ENCODE measurements around the gene INO80.
A peak's percentile ranks its signal among the peaks of the same experiment; 100 is the strongest.
"Not testable (repeated sequence)": the region's sequence is repeated elsewhere in the genome, so short reads cannot be mapped to it uniquely, and the experiment has no call there.

The INO80 gene

DNA sequence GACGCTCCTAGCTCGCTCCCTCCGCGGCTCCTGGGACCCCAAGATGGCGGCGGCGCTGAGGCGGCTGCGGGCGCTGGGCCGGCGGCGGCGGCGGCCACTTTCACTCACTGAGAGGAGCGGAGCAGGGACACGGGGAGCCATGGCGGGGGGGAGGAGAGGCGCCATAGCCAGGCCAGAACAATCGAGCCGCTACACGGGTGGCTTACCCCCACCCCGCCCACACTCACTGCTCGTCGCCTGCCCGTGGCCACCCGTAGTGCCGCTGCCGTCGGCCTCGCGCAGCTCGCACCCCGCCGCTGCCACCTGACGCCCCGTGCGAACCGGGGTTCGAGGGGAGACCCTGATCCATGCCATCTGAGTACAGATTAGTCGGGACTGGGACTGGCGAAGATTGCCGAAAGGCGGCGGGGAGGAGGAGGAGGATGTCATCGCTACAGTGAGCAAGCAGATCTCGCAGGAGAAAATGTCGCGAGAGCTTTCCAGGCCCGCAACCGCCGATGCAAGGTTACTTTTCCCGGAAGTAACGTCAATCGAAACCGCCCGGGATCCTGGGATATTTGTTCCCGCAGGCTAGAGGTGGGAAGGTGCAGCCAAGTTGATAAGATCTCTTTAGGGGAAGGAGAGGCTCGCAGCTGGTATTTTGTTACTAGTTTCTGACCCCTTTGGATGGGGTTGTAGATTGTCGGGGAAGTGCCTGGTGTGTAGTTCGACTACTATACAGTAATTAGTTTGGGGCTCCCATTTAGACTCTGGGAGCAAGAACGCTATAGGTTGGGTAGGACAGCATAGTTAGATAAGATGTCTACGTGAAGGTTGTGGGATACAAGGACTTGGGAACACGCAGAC lies at the start of gene INO80:
Gene INO80 (minus strand): TSS at position 165 of the 846 bp plus-strand sequence. CDS start 19,970 bp downstream, outside the sequence.
- peak; percentile 97 for DNase-seq

DNA sequence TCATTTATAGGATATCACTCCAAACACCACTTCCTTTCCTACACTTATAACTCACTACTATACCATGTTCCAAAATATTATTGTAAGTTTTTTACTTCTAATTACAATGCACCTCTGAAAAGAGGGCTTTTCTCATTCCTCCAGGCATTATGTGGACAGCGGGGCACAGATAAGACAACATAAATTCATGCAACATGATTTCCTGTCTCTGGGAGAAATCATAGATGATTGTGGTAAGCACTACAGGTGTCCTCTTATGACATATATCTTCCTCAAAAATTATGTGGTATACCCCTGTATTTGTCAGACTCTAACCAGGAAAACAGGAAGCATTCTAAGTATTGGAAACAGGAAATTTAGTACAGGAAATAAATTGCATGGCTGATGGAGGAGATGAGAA lies 45.7 kb upstream of the INO80 start:
- DNase-seq, result no peak

DNA sequence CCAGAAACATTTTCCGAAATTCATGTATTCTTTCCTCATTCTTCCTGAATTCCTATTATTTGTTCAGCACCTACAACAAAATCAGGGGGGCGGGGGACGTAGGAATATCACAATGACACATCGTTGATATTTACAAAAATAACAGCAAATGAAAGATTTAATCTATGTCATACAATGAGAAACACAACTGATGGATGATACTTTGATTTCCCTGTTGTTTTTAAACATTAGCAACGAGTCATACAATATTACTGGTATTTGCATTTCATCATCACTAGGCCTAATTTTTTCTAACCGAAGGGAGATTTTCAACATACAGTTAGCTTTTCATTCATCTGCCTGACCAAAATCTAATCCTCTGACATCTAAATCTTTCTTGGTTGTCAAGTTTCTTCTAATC lies 45.3 kb upstream of the INO80 start:
- DNase-seq, result no peak

- no peak for DNase-seq
These were observed 44.7 kb upstream of the INO80 start for GRCh38 chr15:41160639-41161315.

DNA sequence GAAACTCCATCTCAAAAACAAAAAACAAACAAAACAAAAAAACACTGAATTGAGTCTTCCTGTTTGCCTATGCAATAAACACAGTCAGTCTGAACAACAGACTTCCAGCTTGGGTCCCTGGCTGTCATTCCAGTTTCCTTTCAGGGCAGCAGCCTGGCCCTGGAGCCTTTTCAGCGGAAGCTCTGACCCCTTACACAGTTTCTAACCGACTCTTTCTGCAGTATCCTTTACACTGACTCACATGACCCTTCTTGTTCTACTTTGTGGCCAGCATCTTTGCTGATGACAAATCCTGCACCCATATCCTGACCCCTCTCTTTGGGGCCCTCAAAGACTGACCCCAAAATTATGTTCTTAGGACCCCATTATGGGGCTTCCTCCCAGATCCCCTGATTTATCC lies 38.3 kb upstream of the INO80 start:
- DNase-seq, result no peak

DNA sequence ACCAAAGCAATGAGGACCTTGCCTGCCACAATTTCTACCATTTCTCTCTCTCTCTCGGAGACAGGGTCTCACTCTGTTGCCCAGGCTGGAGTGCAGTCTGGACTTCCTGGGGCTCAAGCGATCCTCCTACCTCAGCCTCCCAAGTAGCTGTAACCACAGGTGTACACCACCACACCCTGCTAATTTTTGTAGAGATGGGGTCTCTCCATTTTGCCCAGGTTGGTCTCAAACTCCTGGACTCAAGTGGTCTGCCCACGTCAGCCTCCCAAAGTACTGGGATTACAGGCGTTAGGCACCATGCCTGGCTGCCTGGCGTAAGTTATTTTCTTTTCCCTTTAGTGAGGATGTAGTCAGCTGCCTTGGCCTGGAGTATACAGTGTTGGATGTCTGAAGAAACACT lies 37.7 kb upstream of the INO80 start:
- no peak for DNase-seq

DNA sequence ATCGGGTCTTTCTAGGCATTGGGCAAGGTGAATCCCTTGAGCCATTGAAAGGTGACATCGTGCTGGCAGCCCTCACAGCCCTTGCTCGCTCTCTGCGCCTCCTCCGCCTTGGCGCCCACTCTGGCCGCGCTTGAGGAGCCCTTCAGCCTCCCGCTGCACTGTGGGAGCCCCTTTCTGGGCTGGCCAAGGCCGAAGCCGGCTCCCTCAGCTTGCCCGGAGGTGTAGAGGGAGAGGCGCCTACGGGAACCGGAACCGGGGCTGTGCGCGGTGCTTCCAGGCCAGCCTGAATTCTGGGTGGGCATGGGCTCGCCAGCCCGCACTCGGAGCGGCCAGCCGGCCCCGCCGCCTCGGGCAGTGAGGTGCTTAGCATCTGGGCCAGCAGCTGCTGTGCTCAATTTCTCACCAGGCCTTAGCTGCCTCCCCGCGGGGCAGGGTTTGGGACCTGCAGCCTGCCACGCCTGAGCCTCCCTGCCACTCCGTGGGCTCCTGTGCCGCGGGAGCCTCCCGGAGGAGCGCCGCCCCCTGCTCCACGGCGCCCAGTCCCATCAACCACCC lies 35.4 kb upstream of the INO80 start:
- no peak for DNase-seq

DNA sequence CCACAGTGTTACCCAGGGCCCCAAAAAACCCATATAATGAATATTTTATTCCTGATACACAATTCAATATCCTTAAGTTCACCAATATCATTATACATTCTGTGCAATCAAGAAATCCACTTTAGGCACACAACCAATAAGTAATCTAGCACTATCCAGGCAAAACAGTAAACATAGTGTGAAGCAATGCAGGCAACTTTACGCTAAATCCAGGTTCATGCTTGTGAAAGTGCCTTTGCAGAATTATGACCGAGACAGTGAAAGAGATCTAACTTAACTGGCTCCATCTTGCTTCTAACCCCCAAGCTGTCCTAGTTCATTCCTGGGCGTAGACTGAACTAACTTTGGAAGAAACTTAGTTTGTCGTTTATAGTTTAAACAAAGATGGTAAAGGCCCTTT lies 34.2 kb upstream of the INO80 start:
- DNase-seq, result no peak

GRCh38 chr15:41148065-41148464 lies 32.0 kb upstream of the INO80 start:
- no peak for DNase-seq

DNA sequence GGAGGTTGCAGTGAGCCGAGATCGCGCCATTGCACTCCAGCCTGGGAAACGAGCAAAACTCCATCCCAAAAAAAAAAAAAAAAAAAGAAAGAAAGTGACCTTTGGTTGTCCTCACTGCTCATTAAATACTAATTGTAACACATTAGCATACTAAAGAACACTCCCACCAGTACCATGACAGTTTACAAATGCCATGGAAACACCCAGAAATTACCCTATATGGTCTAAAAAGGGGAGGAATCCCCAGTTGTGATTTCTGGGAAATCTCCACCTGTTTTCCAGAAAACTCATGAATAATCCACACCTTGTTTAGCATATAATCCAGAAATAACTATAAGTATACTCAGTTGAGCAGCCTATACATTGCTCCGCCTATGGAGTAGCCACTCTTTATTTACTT lies 23.5 kb upstream of the INO80 start:
- DNase-seq, result no peak

GRCh38 chr15:41139112-41139511 lies 23.0 kb upstream of the INO80 start:
- not testable (repeated sequence) for DNase-seq

- not testable (repeated sequence) for DNase-seq
These were observed 19.5 kb upstream of the INO80 start for GRCh38 chr15:41135580-41135979.

DNA sequence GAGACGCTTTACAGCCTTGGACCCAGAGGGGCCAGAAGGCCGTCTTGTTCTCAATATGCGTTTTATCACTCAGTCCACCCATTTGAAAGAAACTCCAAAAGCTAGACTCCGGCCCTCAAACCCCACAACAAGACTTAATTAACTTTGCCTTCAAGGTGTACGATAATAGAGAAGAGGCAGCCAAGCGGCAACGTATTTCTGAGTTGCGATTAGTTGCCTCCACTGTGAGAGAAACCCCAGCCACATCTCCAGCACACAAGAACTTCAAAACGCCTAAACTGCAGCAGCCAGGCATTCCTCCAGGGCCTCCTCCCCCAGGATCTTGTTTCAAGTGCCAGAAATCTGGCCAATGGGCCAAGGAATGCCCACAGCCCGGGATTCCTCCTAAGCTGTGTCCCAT lies 17.4 kb upstream of the INO80 start:
- DNase-seq, result no peak

GRCh38 chr15:41132094-41132493 lies 16.0 kb upstream of the INO80 start:
- DNase-seq, result not testable (repeated sequence)

- no peak for DNase-seq
These were observed 12.3 kb upstream of the INO80 start for GRCh38 chr15:41128174-41128902.

GRCh38 chr15:41125931-41126642 lies 10.0 kb upstream of the INO80 start:
- no peak for DNase-seq

GRCh38 chr15:41125063-41125669 lies 9.1 kb upstream of the INO80 start:
- no peak for DNase-seq

DNA sequence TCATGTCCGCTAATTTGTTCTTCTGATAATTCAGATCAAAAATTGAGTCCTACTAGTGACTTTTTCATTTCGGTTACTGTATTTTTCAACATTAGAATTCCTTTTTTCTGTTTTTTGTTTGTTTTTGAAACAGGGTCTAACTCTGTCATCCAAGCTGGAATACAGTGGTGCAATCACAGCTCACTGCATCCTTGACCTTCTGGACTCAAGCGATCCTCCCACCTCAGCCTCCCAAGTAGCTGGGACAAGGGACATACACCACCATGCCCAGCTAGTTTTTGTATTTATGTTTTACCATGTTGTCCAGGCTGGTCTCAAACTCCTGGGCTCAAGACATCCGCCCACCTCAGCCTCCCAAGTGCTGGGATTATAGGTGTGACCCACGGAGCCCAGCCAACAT lies 8.0 kb upstream of the INO80 start:
- no peak for DNase-seq

- DNase-seq, result no peak
These were observed 6.8 kb upstream of the INO80 start for GRCh38 chr15:41122849-41123248.

GRCh38 chr15:41121951-41122350 lies 5.9 kb upstream of the INO80 start:
- DNase-seq, result no peak

DNA sequence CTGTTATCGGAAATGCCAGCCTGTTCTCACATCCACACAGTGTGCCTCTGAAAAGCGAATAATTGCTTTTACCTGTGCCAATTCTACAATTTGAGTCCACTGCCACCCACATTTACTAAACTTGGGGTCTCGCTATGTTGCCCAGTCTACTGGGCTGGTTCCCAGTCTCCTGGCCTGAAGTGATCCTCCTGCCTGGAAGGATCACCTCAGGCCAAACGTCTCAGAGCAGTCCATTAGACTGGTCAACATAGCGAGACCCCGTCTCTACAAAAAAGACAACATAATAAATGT lies 827 bp upstream of the INO80 start:
- no peak for DNase-seq

GRCh38 chr15:41115652-41116115 lies 396 bp downstream of the INO80 start:
- DNase-seq, result peak; percentile 79

Measured in CD4-positive, alpha-beta T cell treated with Interleukin-17A for 1 hour (primary cell).